Sigmoid colon (tissue), 7 donors: ENCODE results near the gene GRB2. TPM values are rescaled to one million over a fixed set of nuclear protein-coding genes. Genes with fewer than 3 reads are reported as not detected.

ENCODE experiments used
- DNase-seq: peaks from one replicate; pipeline ENCODE4 v3.0.0-alpha.2; 2019
- H3K27ac ChIP-seq, 4 donors: fragments of 200-600 bp; sonication (generic); one replicate each; pipeline ENCODE4 v1.5.1; 2016 to 2019; ENCODE audit warnings: mild to moderate bottlenecking in 1 of 4
- H3K27me3 ChIP-seq, 3 donors: fragments of 200-600 bp; sonication (generic); one replicate each; pipeline ENCODE4 v1.5.1; 2019; ENCODE audit warnings: mild to moderate bottlenecking in 1 of 3
- H3K36me3 ChIP-seq, 4 donors: fragments of 200-600 bp; sonication (generic); one replicate each; pipeline ENCODE4 v1.5.1; 2016 to 2019
- H3K4me1 ChIP-seq, 4 donors: fragments of 200-600 bp; sonication (generic); one replicate each; pipeline ENCODE4 v1.5.1; 2017 to 2019
- H3K4me3 ChIP-seq, 4 donors: fragments of 200-600 bp; sonication (generic); one replicate each; pipeline ENCODE4 v1.5.1; 2017 to 2019; ENCODE audit warnings: mild to moderate bottlenecking in 2 of 4, moderate library complexity in 1 of 4
- H3K9me3 ChIP-seq, 4 donors: fragments of 200-600 bp in 3 of 4; sonication (generic) in 3 of 4; one replicate each; pipeline versions ENCODE4 v1.5.1 to v1.6.1; 2013 to 2019
- CTCF ChIP-seq, 4 experiments: fragments of 450-650 bp in 3 of 4; fragments of 200-600 bp in 1 of 4; IDR thresholded peaks; one replicate each; pipeline ENCODE4 v1.5.1; 2016 to 2019; ENCODE audit warnings: antibody characterized with exemption in 4 of 4, mild to moderate bottlenecking in 3 of 4, moderate library complexity in 2 of 4
- EP300 ChIP-seq, 4 donors: sonication (generic); formaldehyde crosslinking; IDR thresholded peaks; one replicate each; pipeline ENCODE4 v1.6.1; 2017; ENCODE audit warnings: antibody characterized with exemption in 4 of 4
- POLR2A ChIP-seq, 2 donors: fragments of 450-650 bp; IDR thresholded peaks; one replicate each; pipeline ENCODE4 v1.6.1; 2016; ENCODE audit warnings: antibody characterized with exemption in 2 of 2, mild to moderate bottlenecking in 2 of 2, moderate library complexity in 2 of 2
- POLR2AphosphoS5 ChIP-seq, 4 donors: sonication (generic); formaldehyde crosslinking; IDR thresholded peaks; one replicate each; pipeline ENCODE4 v1.6.1; 2017; ENCODE audit warnings: antibody characterized with exemption in 4 of 4
- WGBS, 2 donors: extraction: QIAGEN DNeasy Blood & Tissue Kit; methylation state at CpG; one replicate each; pipeline ENCODE4 v1.1.7; 2013; 5-methylcytosine and 5-hydroxymethylcytosine counted together
- intact Hi-C: fragments of 100-400 bp; cut with DNase I; formaldehyde crosslinking; loops from one replicate; pipeline ENCODE4 v1.15.1; 2023
- polyA plus RNA-seq, 3 donors: library from polyadenylated mRNA; stranded (reverse); fragments of 200-250 nt; gene quantifications; one replicate each; pipeline ENCODE4 v1.2.3, GENCODE V29; 2013
- total RNA-seq, 4 donors: library from RNA; depleted of rRNA; stranded (reverse); fragments of >200 nt; gene quantifications; one replicate each; pipeline ENCODE4 v1.1.0, GENCODE V29; 2016
- donor health status: healthy with polysubstance abuse.
- donor health status: Bipolar disorder and iron deficiency.
- donor health status: healthy.

Gene GRB2
- total and polyA plus RNA-seq, 7 donors: 56.5 to 103 (median 81.3) TPM

- intact Hi-C loops: no loop called here
Measured at GRCh38 chr17:75318211-75318610, 87.3 kb downstream of the GRB2 start.

GRCh38 chr17:75317671-75318070 lies 87.8 kb downstream of the GRB2 start:
- peaks cover 5 to 43% (median 15%) of the 10 kb centered on the region in 4 donors for H3K36me3 ChIP-seq
- no peaks in the 10 kb centered on the region for H3K9me3 ChIP-seq
- no peak for DNase-seq
- H3K27me3 ChIP-seq: no peaks in the 10 kb centered on the region
- WGBS, 2 donors: 57 to 75% methylated on average over 11 of the region's 11 CpGs
- peak overlapping the region in 1 of 4 donors; percentile 32 for H3K27ac ChIP-seq
- no peak overlapping the region for H3K4me3 ChIP-seq
- intact Hi-C loops: no loop called here
- no peak for TF ChIP-seq CTCF (IDR thresholded peaks at IDR 0.05)
- TF ChIP-seq EP300 (IDR thresholded peaks at IDR 0.05): no peak
- no peak for TF ChIP-seq POLR2AphosphoS5 (IDR thresholded peaks at IDR 0.05)
- TF ChIP-seq POLR2A (IDR thresholded peaks at IDR 0.05): no peak
- peaks cover 0 to 14% (median 4%) of the 10 kb centered on the region in 4 donors for H3K4me1 ChIP-seq

More at GRCh38 chr17:75318211-75318610, 87.3 kb downstream of the GRB2 start:
- Histone ChIP-seq H3K36me3 (peaks cover 5 to 44% (median 15%) of the 10 kb centered on the region in 4 donors), H3K27ac (peak overlapping the region in 3 of 4 donors; percentile 7 to 31 (median 21)), H3K4me1 (peaks cover 0 to 17% (median 6%) of the 10 kb centered on the region in 4 donors), H3K4me3 (no peak overlapping the region), H3K9me3 (no peaks in the 10 kb centered on the region), H3K27me3 (no peaks in the 10 kb centered on the region)
- no peak for DNase-seq
- WGBS, 2 donors: 80 to 85% methylated on average over 10 of the region's 10 CpGs
- TF ChIP-seq POLR2A (IDR thresholded peaks at IDR 0.05) (no peak), POLR2AphosphoS5 (IDR thresholded peaks at IDR 0.05) (no peak), CTCF (IDR thresholded peaks at IDR 0.05) (no peak), EP300 (IDR thresholded peaks at IDR 0.05) (no peak)

- WGBS, 2 donors: 82 to 83% methylated on average over 5 of the region's 5 CpGs
- Histone ChIP-seq H3K4me1 (peaks cover 0 to 14% (median 3%) of the 10 kb centered on the region in 4 donors), H3K36me3 (peaks cover 5 to 37% (median 10%) of the 10 kb centered on the region in 4 donors), H3K4me3 (no peak overlapping the region), H3K9me3 (no peaks in the 10 kb centered on the region), H3K27me3 (no peaks in the 10 kb centered on the region), H3K27ac (no peak overlapping the region)
- TF ChIP-seq POLR2AphosphoS5 (IDR thresholded peaks at IDR 0.05) (no peak), EP300 (IDR thresholded peaks at IDR 0.05) (no peak), CTCF (IDR thresholded peaks at IDR 0.05) (no peak), POLR2A (IDR thresholded peaks at IDR 0.05) (no peak)
- intact Hi-C loops: no loop called here
- DNase-seq: no peak
Measured at GRCh38 chr17:75316253-75316652, 89.2 kb downstream of the GRB2 start.

GRCh38 chr17:75315541-75316243 lies 89.8 kb downstream of the GRB2 start:
- intact Hi-C loops: no loop called here
- H3K27ac ChIP-seq: peak overlapping the region in 1 of 4 donors; percentile 11

More at GRCh38 chr17:75315541-75316243, 89.8 kb downstream of the GRB2 start:
- Histone ChIP-seq H3K27me3 (no peaks in the 10 kb centered on the region), H3K9me3 (no peaks in the 10 kb centered on the region), H3K36me3 (peaks cover 5 to 31% (median 9%) of the 10 kb centered on the region in 4 donors), H3K4me3 (no peak overlapping the region), H3K4me1 (peaks cover 0 to 11% (median 2%) of the 10 kb centered on the region in 4 donors)
- no peak for DNase-seq
- TF ChIP-seq CTCF (IDR thresholded peaks at IDR 0.05) (no peak), POLR2A (IDR thresholded peaks at IDR 0.05) (no peak), EP300 (IDR thresholded peaks at IDR 0.05) (no peak), POLR2AphosphoS5 (IDR thresholded peaks at IDR 0.05) (no peak)
- WGBS, 2 donors: 80 to 84% methylated on average over 19 of the region's 19 CpGs
